Neural progenitor cell (in vitro differentiated cells): Measurements from ENCODE around the gene PPARG. TPM values are rescaled to one million over a fixed set of nuclear protein-coding genes. Genes with fewer than 3 reads are reported as not detected.

Experiments used
- DNase-seq: peaks from one replicate; pipeline ENCODE4 v3.0.0-alpha.2; 2016; ENCODE audit warnings: low spot score
- H2AFZ ChIP-seq: fragments of 200-600 bp; sonication (generic); replicated peaks from 2 replicates; pipeline ENCODE4 v1.6.1; 2016; ENCODE audit warnings: antibody characterized with exemption
- H3F3A ChIP-seq: fragments of 200-600 bp; sonication (generic); 2 replicates; pipeline ENCODE4 v1.6.1; 2016; ENCODE audit warnings: antibody characterized with exemption, low read depth
- H3K27ac ChIP-seq: fragments of 200-600 bp; sonication (generic); 2 replicates; pipeline ENCODE4 v1.5.1; 2016; ENCODE audit warnings: mild to moderate bottlenecking
- H3K27me3 ChIP-seq: fragments of 200-600 bp; sonication (generic); 2 replicates; pipeline ENCODE4 v1.6.1; 2016; ENCODE audit warnings: mild to moderate bottlenecking, moderate library complexity
- H3K36me3 ChIP-seq: fragments of 200-600 bp; sonication (generic); 2 replicates; pipeline ENCODE4 v1.5.1; 2016
- H3K4me1 ChIP-seq: fragments of 200-600 bp; sonication (generic); 2 replicates; pipeline ENCODE4 v1.6.1; 2016; ENCODE audit warnings: mixed run types
- H3K4me2 ChIP-seq: fragments of 200-600 bp; sonication (generic); 2 replicates; pipeline ENCODE4 v1.6.1; 2016
- H3K4me3 ChIP-seq: fragments of 200-600 bp; sonication (generic); 2 replicates; pipeline ENCODE4 v1.5.1; 2016
- H3K79me2 ChIP-seq: fragments of 200-600 bp; sonication (generic); 2 replicates; pipeline ENCODE4 v1.6.1; 2016; ENCODE audit warnings: low read depth
- H3K9ac ChIP-seq: fragments of 200-600 bp; sonication (generic); 2 replicates; pipeline ENCODE4 v1.6.1; 2016
- H3K9me3 ChIP-seq: fragments of 200-600 bp; sonication (generic); 2 replicates; pipeline ENCODE4 v1.5.1; 2016; ENCODE audit warnings: low read depth
- H4K20me1 ChIP-seq: fragments of 200-600 bp; sonication (generic); 2 replicates; pipeline ENCODE4 v1.6.1; 2016; ENCODE audit warnings: low read depth
- H3K27ac Mint-ChIP-seq: 3 replicates; pipeline ENCODE4 v1.8.0; 2021; ENCODE audit warnings: mixed read lengths
- H3K27me3 Mint-ChIP-seq: 2 replicates; pipeline ENCODE4 v1.8.0; 2022; ENCODE audit warnings: low read depth, mild to moderate bottlenecking, inconsistent platforms, moderate library complexity, mixed read lengths; ENCODE audit not compliant: insufficient read depth
- H3K36me3 Mint-ChIP-seq: 3 replicates; pipeline ENCODE4 v1.8.0; 2021; ENCODE audit warnings: mixed read lengths
- H3K4me1 Mint-ChIP-seq: 3 replicates; pipeline ENCODE4 v1.8.0; 2021; ENCODE audit warnings: mixed read lengths
- H3K4me3 Mint-ChIP-seq: 3 replicates; pipeline ENCODE4 v1.8.0; 2021; ENCODE audit warnings: mild to moderate bottlenecking, moderate library complexity, mixed read lengths
- H3K9me3 Mint-ChIP-seq: 3 replicates; pipeline ENCODE4 v1.8.0; 2020; ENCODE audit warnings: mixed read lengths
- CTCF ChIP-seq: fragments of 200-600 bp; sonication (generic); IDR thresholded peaks from 2 replicates; pipeline ENCODE4 v1.5.1; 2017; ENCODE audit warnings: antibody characterized with exemption, mild to moderate bottlenecking
- EZH2 ChIP-seq: fragments of 200-600 bp; sonication (generic); IDR thresholded peaks from 2 replicates; pipeline ENCODE4 v1.6.1; 2017; ENCODE audit warnings: antibody characterized with exemption, mild to moderate bottlenecking, moderate library complexity
- EZH2phosphoT487 ChIP-seq: fragments of 200-600 bp; sonication (generic); IDR thresholded peaks from 2 replicates; pipeline ENCODE4 v1.6.1; 2017; ENCODE audit warnings: antibody characterized with exemption
- total RNA-seq: library from RNA; depleted of rRNA; stranded (reverse); fragments of >200 nt; gene quantifications from 2 replicates; pipeline ENCODE4 v1.2.3, GENCODE V29; 2015; ENCODE audit warnings: low replicate concordance

PPARG gene
- total RNA-seq, 1 donor from 2014 or later = not detected

- DNase-seq = peak; percentile 78
- no peak overlapping the region for H3K27ac Mint-ChIP-seq
- H3K27me3 Mint-ChIP-seq = peaks cover 25% of the 10 kb centered on the region
Observed at GRCh38 chr3:12287727-12288181, 1.1 kb upstream of the PPARG start.

DNA sequence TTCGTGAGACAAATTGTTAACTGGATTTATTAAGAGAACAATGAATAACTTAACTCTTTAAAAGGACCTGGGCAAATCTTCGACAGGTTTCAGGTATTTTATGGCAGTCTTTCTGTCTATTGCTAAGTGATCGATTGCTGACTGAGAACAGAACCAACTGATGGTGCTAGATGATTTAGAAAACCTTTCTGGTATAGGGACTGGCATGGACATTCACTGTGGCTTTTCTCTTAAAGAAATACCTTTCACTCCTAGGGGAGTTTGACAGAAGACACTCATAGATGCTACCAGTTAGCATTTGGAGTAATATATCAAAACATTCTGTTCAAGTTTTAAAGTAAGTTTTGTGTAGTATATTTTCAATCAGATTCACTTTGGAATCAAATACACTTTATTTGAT is 654 bp downstream of the PPARG start:
- H3K4me3 ChIP-seq = no peak overlapping the region
- H3K27ac ChIP-seq = no peak overlapping the region
- Mint-ChIP-seq H3K4me3 (peak overlapping the region; percentile 84), H3K27ac (no peak overlapping the region), H3K36me3 (no peaks in the 10 kb centered on the region), H3K9me3 (peaks cover 2% of the 10 kb centered on the region), H3K27me3 (peaks cover 25% of the 10 kb centered on the region), H3K4me1 (peaks cover 5% of the 10 kb centered on the region)
- no peaks in the 10 kb centered on the region for H3K4me1 ChIP-seq
- H3K36me3 ChIP-seq = no peaks in the 10 kb centered on the region
- DNase-seq = no peak
- peaks cover 92% of the 10 kb centered on the region for H3K27me3 ChIP-seq
- H2AFZ ChIP-seq = no peak overlapping the region
- H4K20me1 ChIP-seq = peaks cover 4% of the 10 kb centered on the region
- TF ChIP-seq CTCF (no peak), EZH2 (no peak)
- H3F3A ChIP-seq = peaks cover 7% of the 10 kb centered on the region
- no peaks in the 10 kb centered on the region for H3K9me3 ChIP-seq
- H3K9ac ChIP-seq = no peak overlapping the region
- H3K4me2 ChIP-seq = no peak overlapping the region
- no peaks in the 10 kb centered on the region for H3K79me2 ChIP-seq

More at GRCh38 chr3:12287727-12288181, 1.1 kb upstream of the PPARG start:
- Histone ChIP-seq H3K36me3 (no peaks in the 10 kb centered on the region), H3K4me1 (no peaks in the 10 kb centered on the region), H3K9me3 (no peaks in the 10 kb centered on the region), H3K9ac (no peak overlapping the region), H3K27ac (no peak overlapping the region), H2AFZ (peak overlapping the region; percentile 93), H3K4me2 (peak overlapping the region; percentile 97), H4K20me1 (peaks cover 4% of the 10 kb centered on the region), H3F3A (peaks cover 7% of the 10 kb centered on the region), H3K4me3 (peak overlapping the region; percentile 73), H3K27me3 (peaks cover 94% of the 10 kb centered on the region), H3K79me2 (no peaks in the 10 kb centered on the region)
- peaks cover 2% of the 10 kb centered on the region for H3K9me3 Mint-ChIP-seq
- peaks cover 5% of the 10 kb centered on the region for H3K4me1 Mint-ChIP-seq
- TF ChIP-seq EZH2phosphoT487 (no peak), EZH2 (no peak), CTCF (no peak)
- H3K36me3 Mint-ChIP-seq = no peaks in the 10 kb centered on the region
- H3K4me3 Mint-ChIP-seq = peak overlapping the region; percentile 89

DNA sequence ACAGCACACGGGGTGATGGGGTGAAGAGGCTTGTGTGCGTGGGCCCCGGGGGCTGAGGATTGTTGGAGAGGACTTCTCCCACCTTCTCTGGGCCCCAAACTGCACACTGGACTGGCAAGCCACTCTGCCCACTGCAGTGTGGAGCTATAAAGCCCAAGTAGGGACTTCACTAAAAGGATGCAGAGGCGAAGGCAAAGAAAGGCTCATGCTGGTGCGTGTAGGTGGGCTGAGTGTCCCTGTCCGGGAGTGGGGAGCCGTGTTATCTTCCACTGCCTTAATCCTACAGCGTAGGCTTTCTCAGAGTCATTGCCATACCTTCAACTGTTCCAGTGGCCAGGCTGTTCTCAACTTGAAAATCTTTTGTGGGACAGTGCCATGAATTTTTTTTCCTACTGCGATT is 3.9 kb downstream of the PPARG start:
- no peaks in the 10 kb centered on the region for H3K4me1 ChIP-seq
- peaks cover 60% of the 10 kb centered on the region for H3K27me3 ChIP-seq
- H2AFZ ChIP-seq = no peak overlapping the region
- H3K9ac ChIP-seq = no peak overlapping the region
- H3K4me3 ChIP-seq = no peak overlapping the region
- Mint-ChIP-seq H3K27ac (no peak overlapping the region), H3K4me1 (peaks cover 9% of the 10 kb centered on the region), H3K4me3 (no peak overlapping the region), H3K36me3 (no peaks in the 10 kb centered on the region), H3K9me3 (no peaks in the 10 kb centered on the region), H3K27me3 (peaks cover 16% of the 10 kb centered on the region)
- H3K9me3 ChIP-seq = no peaks in the 10 kb centered on the region
- peaks cover 7% of the 10 kb centered on the region for H3F3A ChIP-seq
- H3K4me2 ChIP-seq = no peak overlapping the region
- no peaks in the 10 kb centered on the region for H3K36me3 ChIP-seq
- TF ChIP-seq EZH2phosphoT487 = no peak
- TF ChIP-seq CTCF = no peak
- no peak for TF ChIP-seq EZH2
- no peak for DNase-seq
- H4K20me1 ChIP-seq = peaks cover 4% of the 10 kb centered on the region
- H3K27ac ChIP-seq = no peak overlapping the region
- H3K79me2 ChIP-seq = no peaks in the 10 kb centered on the region
